Measurements from ENCODE around the gene SLC35B4.

DNA sequence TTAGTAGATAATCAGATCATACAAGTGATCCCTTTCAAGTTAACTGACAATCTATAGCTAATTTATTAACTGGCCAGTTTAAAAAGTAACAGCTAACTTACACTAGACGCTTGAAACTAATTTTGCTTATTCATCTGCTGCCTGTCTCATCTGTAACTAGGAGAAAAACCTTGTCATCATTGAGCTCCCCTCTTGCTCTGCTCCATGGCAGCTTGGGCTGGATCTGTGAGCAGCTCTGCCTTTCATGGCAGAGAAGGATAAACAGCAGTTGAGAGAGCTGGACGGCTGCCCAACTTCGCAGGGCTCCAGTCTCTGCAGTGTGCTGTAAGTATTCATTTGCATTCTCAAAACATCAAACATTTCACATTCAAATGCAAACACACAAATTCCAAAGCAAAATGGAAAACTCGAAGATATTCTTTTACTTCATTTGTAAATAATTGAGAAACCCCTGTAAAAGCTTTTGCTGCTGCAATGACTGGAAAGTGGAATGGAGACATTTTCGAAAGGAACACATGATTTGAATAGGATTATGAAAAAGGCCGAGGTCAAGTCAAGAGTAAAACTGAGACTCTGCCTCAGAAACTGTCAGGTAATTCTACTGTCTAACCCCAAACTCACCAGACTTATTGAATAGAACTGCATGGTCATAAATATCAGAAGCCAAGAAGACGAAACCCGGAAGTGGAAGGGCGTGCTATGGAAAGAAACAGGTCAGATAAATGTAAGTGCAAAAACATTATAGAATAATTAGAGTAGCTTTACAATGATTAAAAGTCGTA, 17.6 kb downstream of the SLC35B4 start:
- TF ChIP-seq, protein P1, sequence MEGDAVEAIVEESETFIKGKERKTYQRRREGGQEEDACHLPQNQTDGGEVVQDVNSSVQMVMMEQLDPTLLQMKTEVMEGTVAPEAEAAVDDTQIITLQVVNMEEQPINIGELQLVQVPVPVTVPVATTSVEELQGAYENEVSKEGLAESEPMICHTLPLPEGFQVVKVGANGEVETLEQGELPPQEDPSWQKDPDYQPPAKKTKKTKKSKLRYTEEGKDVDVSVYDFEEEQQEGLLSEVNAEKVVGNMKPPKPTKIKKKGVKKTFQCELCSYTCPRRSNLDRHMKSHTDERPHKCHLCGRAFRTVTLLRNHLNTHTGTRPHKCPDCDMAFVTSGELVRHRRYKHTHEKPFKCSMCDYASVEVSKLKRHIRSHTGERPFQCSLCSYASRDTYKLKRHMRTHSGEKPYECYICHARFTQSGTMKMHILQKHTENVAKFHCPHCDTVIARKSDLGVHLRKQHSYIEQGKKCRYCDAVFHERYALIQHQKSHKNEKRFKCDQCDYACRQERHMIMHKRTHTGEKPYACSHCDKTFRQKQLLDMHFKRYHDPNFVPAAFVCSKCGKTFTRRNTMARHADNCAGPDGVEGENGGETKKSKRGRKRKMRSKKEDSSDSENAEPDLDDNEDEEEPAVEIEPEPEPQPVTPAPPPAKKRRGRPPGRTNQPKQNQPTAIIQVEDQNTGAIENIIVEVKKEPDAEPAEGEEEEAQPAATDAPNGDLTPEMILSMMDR (IDR thresholded peaks at IDR 0.05), result no peak
- TF ChIP-seq POLR2A (IDR thresholded peaks at IDR 0.05), result no peak
